Esophagus muscularis mucosa (tissue), 3 donors: ENCODE measurements around the gene TP63.

Source experiments
- POLR2A ChIP-seq: fragments of 450-650 bp; IDR thresholded peaks from one replicate; pipeline ENCODE4 v1.6.1; 2017; ENCODE audit warnings: antibody characterized with exemption, moderate library complexity, mild to moderate bottlenecking, low read depth
- POLR2AphosphoS5 ChIP-seq, 2 donors: sonication (generic); formaldehyde crosslinking; IDR thresholded peaks; one replicate each; pipeline ENCODE4 v1.6.1; 2017; ENCODE audit warnings: antibody characterized with exemption in 2 of 2
- TF ChIP-seq, protein P1 (sequence below), 3 experiments: fragments of 200-600 bp in 2 of 3; fragments of 450-650 bp in 1 of 3; sonication (generic) in 2 of 3; IDR thresholded peaks; one replicate each; pipeline ENCODE4 v1.5.1; 2017 to 2019; ENCODE audit warnings: antibody characterized with exemption in 3 of 3, mild to moderate bottlenecking in 2 of 3, moderate library complexity in 1 of 3

DNA sequence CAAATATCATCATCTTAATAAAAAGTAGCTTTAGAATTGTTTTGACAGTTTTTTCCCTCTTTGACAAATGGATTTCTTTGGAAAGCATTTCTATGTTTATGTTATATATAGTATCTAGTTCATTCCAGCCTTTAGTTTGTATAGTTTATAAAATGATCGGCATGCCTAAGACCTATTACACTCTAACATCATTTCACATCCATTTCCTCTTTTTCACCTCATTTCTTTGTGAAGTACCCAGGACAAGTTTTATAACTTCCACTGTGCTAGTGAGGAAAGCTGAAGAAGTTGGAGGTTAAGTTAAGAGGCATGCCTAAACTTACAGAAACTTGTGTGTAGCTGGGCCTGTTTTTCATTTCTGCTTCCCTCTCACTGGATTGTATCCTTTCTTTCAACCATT is 178.4 kb downstream of the TP63 start:
- TF ChIP-seq POLR2A (no peak), POLR2AphosphoS5 (IDR thresholded peaks at IDR 0.05) (no peak)
- TF ChIP-seq, protein P1, sequence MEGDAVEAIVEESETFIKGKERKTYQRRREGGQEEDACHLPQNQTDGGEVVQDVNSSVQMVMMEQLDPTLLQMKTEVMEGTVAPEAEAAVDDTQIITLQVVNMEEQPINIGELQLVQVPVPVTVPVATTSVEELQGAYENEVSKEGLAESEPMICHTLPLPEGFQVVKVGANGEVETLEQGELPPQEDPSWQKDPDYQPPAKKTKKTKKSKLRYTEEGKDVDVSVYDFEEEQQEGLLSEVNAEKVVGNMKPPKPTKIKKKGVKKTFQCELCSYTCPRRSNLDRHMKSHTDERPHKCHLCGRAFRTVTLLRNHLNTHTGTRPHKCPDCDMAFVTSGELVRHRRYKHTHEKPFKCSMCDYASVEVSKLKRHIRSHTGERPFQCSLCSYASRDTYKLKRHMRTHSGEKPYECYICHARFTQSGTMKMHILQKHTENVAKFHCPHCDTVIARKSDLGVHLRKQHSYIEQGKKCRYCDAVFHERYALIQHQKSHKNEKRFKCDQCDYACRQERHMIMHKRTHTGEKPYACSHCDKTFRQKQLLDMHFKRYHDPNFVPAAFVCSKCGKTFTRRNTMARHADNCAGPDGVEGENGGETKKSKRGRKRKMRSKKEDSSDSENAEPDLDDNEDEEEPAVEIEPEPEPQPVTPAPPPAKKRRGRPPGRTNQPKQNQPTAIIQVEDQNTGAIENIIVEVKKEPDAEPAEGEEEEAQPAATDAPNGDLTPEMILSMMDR (IDR thresholded peaks at IDR 0.05) = no peak
